GM21423 (cell line): ENCODE data around the gene TMEM132C.
"Not testable (repeated sequence)": the region's sequence is repeated elsewhere in the genome, so short reads cannot be mapped to it uniquely, and the experiment has no call there.

Source experiments
- ATAC-seq: cut with Tn5 transposase; IDR thresholded peaks from one replicate; pipeline ENCODE4 v1.9.1; 2021; ENCODE audit warnings: mild to moderate bottlenecking, moderate library complexity; ENCODE audit not compliant: unreplicated experiment

Gene TMEM132C

DNA sequence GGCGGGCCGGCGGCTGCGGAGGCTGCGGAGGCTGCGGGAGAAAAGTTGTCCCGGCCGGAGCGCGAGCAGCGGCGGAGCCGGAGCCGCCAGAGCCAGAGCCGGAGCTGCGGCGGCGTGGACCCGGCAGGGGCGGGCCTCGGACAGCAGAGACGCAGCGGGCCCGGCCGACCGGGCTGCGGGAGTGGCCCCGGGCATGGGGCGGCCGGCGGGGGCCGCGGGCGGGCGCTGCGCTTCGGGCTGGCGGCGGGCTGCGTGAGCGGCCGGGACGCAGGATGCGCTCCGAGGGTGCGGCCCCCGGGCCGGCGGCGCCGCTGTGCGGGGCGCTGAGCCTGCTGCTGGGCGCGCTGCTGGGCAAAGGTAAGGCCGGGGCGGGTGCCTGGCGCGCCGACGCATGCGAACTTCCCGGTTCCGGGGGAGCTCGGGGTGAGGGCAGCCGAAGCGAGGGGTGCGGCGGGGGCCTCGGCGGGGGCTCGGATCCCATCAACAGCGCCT, at the start of gene TMEM132C:
Gene TMEM132C, plus strand, starts transcription at position 40 of the 492 bp plus-strand sequence. Its CDS starts 233 bp downstream, at position 273.
- ATAC-seq, result no peak

DNA sequence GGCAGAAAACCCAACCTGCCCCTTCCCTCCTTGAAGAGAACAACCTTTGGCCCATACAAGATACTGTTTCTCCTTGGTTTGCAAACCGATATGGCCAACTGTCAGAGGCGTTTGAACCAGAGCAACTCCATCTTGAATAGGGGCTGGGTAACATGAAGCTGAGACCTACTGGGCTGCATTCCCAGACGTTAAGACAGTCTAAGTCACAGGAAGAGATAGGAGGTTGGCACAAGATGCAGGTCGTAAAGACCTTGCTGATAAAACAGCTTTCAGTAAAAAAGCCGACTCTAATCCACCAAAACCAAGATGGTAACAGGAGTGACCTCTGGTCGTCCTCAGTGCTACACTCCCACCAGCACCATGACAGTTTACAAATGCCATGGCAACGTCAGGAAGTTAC, 42.7 kb upstream of the TMEM132C start:
- no peak for ATAC-seq

DNA sequence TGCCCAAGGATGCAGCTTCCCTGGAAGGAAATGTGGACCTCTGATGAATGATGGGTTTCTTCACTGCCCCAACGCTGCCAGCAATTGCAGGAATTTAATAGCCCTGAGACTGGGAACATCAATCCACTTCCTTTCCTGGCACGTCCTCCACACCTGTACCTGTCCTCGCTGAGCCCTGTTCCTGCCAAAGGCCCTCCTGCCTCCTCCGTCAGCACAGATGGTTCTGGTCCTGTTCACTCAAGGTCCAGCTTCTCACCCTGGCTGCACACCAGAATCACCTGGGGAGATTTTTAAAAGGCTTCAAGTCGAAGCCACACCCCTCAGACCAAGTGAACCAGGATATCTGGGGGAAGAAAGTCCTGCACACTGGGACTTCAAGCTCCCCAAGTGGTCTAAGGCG, 38.4 kb upstream of the TMEM132C start:
- no peak for ATAC-seq

DNA sequence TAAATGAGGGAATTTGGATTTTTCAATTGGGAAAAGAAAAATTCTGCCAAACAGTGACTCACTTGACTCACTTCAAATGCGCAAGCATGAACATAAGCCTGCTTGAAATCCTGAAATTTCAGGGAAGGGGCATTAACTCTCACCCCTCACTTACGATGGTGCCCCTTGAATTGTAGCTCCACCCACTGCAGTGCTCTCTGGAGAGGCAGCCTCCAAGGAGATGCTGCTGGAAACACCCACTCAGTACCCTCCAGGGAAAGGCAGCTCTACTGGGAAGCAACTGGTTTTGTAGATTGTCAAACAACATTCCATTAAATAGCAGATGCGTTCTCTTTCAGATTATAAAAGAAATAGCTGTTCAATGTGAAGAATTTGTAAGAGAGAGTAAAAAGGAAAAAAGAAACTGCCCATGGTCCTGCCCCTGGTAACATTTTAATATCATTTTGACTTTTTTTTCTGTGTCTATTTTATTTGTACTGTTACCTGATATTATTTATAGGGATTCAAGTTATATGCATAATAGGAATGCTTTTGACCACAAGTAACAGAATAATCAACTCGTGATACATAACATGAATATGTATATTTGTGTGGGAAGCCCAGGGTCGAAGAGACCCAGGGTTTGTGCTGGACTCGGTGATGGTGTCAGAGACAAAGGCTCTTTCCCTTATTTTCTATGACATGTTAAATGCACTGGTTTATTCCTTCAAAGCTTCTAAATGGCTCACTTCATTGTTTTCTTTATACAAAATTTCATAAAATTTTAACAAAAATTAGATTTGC, 31.1 kb upstream of the TMEM132C start:
- ATAC-seq, result no peak

DNA sequence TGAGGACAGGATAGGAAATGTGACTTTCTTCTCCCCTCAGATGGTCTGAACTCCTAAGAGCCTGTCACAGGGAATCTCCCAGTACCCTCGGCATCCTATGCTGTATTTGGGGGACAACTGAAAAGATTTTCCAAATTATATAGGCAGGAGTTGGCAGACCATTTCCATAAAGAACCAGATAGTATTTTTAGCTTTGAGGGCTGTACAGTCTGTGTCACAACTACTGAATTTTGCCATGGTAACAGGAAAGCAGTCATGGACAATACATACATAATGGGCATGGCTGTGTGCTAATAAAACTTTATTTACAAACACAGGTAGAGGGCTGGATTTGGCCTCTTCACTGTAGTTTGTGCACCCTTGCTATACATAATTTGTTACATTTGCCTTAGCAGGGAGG, 30.4 kb upstream of the TMEM132C start:
- no peak for ATAC-seq

DNA sequence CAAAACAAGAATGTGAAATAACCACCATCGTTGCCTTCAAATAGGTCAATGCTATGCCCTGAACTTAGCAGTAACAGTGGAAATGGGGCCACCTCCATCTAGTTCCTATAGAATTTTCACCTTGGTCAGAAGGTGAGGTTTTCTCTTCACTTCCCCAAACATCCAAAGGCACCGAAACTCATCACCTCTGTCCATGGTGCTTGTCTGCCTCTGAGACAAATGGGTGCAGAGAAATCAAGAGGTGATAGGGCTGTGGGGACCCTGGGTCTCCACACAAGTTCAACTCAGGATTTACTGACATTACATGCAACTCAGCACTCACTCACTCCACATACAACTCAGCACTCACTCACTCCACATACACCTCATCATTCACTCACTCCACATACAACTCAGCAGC, 26.2 kb upstream of the TMEM132C start:
- ATAC-seq, result no peak

DNA sequence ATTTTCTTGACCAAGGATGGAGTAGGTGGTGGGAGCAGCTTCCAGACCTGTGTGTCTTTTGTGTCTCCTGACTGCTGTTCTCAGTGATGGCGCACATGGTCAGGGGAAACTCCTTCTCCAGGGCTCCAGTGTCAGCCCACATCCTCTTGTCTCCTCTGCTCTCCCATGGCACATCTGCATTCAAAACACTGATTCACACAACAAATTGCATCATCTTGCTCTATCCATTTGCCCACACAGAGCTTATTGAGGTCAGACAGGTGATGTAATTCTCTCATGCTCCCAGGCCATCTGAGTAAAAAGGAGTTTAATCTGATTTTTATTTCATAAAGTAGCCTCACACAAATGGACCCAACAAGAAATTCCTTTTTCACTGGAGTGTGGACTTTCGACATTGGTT, 21.8 kb upstream of the TMEM132C start:
- ATAC-seq, result no peak

DNA sequence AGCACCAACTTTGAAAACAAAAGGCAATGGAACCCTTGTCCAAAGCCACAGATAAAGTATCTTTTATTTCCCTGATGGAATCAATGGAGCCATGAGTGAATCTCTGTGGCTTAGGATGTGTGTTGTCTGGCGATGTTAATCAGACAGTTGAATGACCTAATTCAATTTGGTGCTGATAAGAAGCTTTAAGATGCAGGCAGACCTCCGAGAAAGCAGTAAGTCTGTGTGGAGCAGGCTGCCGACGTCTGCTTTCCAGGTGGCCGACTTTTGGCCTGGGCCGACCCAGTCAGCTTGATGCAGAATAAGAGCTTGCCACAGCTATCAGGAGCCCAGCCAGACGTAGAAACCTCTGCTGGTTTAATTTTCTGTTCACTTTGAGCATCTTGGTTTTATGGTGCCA, 21.1 kb upstream of the TMEM132C start:
- ATAC-seq, result no peak

DNA sequence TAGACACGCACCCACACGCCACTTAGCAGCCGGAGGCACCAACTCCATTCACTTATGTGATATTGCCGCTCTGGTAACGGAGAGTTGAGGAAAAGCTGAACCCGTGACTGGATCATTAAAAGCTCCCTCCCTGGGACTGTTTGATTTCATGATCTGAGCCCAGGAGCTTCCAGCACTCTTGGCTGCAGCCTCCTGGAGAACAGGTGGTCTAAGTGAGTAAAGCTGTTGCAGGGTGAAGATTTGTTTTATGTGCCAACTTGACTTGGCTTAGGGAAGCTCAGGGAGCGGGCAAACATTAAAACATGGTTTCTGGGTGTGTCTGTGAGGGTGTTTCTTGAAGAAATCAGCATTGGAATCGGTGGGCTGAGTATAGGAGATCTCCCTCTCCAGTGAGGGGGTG, 16.9 kb upstream of the TMEM132C start:
- ATAC-seq, result no peak

DNA sequence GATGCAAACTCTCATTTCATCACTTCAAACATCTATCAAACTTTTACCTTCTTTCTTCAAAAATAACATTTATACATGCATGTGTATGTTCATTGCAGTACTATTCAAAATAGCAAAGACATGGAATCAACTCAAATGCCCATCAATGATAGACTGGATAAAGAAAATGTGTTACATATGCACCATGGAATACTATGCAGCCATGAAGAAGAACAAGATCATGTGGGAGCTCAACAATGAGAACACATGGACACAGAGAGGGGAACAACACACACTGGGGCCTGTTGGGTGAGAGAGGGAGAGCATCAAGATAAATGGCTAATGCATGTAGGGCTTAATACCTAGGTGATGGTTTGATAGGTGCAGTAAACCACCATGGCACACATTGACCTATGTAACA, 13.1 kb upstream of the TMEM132C start:
- ATAC-seq, result not testable (repeated sequence)

DNA sequence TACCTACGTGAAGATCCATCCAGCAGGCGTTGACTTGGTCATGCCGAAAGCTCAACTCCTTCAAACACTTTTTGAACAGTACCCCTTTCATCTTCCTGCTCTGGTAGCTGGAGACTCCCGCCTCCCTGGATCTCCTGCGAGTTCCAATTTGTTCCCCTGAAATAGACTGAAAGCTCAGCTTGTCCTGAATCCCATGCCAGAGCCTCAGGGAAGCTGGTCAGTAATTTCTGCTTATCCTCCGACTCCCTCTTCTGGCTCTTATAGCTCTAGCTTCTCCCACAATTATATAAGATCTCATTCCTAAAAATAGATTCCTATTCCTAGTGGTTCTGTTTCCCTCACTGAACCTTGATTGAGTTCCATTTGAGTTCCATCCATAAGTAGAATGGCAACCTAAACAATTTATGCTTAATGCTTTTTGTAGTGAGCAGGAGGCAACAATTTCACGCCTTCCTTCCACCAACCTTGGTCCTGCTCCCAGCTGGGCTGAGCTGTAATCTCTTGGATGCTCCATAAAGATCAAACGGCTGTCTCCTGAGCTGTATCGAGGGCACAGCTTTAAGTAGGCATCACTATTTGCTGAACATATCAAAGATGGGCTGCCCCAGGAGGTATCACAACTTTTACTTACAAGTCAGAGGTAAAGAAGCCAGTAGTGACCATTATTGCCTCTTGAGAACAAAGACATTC, 8.0 kb upstream of the TMEM132C start:
- ATAC-seq, result no peak

DNA sequence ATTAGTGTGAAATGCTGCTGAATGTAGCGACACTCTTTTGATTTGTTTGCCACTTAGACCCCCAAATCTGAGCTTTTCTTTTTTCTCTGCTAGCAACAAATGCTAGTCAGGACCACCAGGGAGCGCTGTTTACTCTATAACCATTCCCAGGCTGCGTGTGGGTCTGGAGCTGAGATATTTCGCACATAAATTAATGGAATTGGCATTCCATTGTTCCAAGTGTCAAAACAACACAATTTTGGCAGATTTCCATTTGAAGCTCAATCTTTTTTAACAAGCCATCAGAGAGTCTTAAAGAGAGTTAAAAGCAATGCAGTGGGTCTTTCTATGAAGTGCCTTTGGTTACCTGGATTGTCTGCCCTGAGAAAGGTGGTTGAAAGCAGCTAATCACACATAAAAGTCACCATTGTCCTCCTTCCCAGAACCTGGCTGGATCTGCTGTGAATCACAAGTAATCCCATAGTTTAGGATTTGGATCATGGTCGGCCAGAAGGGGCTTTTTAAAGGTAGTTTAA, 7.4 kb upstream of the TMEM132C start:
- no peak for ATAC-seq

DNA sequence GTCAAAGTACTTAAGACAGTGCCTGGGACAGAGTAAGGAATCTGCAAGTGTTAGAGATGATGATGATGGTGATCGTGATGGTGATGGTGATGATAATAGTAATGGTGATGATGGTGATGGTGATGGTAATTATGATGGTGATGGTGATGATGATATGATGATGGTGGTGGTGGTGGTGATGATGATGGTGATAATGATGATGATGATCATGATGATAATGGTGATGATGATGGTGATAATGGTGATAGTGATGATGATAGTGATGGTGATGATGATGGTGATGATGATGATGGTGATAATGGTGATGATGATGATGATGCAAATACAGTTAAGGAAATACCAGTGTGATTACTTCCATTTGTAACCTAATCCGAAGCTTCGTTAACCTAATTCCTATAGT, 5.2 kb upstream of the TMEM132C start:
- ATAC-seq, result no peak

DNA sequence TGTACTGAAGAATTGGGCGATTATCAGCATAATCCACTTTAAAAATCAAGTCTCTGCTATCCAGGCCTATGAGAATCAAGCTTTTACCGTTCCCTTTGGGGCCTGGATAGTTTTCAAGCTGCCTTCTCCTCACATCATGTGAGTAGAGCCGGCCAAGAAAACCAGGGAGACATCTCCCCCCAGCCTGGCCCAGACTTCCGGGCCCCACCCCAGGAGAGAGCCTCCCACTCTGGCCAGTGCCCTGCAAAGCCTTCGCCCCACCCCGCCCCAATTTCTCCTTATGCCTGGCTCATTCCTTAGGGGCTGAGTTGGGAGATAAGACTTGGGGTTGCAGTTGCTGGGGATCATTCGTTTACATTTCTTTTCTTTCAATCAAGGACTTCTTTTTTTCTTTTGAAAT, 1.4 kb upstream of the TMEM132C start:
- no peak for ATAC-seq

DNA sequence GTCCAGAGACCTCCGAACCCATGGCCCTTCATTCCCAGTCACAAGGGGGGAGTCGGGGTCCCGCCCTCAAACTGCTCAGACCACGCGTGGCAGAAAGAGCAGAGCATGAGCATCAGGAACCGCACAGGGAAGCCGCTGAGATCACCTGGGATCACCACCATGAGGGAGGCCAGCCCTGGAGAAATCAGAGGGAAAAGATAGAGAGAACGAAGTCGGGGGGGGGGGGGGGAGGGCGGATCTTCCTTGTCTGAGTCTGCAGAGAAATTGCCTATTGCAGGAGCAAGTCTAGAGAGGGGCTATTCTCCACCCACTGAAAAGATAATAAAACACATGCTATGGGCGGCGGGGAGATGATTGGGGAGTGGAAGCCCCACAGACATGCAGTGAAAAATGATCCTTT, 884 bp upstream of the TMEM132C start:
- ATAC-seq, result no peak

DNA sequence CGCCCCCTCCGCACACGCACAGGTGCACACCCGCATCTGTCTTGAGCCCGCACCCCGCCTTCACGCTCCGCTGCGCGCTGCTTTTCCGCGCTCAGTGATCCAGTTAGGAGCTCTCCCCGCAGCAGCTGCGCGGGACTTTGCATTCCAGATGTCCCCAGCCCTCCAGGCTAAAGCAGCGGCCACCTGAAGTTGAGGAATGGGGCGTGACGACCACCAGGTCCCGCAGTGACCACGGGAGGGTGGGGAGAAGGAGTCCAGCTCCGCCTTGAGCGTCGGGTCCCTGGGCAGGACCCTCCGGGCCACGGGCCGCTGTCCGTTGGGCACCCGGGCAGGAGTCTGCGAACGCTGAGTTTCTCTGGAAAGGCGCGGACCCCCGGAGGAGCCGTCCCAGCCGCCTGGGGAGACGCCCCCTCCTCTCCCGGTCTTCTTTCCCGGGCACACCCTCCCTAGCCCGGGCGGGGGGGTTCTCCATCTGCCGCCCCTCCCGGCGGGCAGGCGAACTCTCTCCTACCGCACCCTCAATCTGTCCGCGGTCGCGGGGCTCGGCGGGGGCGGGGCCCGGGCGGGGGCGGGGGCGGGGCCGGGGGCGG, 334 bp upstream of the TMEM132C start:
- ATAC-seq, result no peak

DNA sequence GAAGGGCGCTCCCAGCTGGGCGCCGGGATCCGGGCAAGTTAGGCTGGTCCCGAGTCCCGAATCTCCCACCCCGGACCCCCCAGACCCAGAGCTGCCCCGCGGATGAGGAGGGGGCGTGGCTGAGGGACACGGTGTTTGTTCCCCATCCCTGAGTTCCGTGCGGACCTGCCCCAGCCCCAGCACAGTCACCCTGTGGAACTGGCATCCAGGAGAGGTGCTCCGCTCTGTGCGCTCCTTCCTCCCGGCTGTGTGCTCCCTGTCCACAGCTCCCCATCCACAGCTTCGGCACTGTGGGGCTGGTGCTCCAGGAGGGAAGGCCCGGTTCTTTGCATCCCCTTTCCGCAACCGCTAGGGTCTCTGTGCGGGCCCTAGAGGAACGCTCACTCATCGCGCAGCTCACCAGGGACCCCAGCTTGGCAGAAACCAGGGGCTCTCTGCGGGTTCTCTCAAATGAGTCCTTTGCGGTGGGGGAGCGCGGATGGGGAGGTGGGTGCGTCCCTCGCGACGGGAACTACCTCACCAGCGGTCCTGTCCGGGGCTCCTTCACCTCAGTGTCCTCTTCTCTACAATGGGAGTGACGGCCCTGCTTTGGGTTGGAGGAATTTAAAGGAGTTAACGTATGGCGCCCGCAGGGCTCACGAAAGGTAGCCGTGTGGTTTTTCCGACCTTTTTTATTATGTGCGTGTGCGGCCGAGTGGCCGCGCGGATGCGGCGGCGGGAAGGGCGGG, 845 bp downstream of the TMEM132C start:
- no peak for ATAC-seq

DNA sequence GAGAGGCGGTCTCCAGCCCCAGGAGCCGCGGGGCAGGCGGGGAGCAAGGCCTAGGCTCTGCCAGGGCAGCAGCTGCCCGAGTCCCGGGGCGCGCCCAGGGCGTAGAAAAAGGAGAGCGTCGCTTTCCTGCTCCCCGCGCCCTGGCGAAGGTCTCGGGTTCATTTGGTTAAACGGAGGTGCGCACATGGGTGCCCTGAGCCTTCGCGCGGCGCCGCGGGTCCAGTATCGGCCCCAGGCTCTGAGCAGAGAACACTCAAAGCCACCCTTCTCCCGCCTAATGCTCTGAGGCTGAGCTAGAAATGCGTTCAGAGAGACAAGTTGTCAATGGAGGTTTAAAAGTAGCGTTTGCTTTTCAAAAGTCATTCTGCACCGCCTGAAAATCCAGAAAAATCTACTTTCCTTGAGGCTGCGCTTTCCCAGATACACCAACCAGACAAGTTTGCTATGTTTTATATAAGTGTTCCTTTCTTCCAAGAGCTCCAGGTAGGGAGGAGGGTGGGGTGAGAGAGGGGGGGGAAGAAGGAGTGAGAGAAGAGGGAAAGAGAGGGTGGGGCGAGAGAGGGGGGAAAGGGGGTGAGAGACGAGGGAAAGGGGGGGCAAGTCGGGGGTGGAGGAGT, 1.5 kb downstream of the TMEM132C start:
- no peak for ATAC-seq

DNA sequence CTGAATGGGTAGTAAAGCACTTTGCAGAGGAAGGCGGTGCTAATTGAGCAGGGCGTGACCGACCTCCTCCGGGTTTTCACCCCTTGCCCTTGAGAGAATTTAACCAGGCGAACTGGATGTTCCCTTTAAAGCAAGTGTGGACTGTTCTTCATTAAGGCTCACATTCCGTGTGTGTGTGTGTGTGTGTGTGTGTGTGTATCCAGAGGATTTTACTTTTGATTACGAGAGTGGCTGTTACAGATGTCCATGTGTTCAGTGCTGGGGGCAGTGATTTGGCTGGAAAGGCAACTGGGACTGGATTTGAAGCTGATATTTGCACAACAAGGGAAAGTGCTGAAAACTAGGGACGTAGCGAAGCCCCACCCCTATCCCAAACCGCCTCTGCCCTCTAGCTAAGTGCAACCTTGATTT, 2.2 kb downstream of the TMEM132C start:
- no peak for ATAC-seq

DNA sequence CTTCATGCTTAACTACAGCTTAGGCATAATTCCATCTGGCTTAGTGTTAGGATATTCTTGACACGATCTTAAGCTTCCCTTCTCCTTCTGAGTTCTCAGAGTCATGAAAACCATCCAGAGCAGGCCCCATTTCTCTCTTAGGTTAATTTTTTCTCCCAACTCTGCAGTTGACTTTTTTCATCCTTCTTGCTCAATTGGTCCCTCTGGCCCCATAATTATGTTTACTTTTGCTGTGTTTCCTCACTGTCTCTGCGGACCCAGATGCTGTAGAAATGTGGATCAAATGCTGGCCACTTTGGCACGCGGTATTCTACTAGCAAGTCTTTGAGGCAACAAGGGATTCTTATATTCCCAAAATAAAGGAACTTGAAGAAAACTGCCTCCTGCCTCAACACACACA, 9.5 kb downstream of the TMEM132C start:
- ATAC-seq, result no peak

DNA sequence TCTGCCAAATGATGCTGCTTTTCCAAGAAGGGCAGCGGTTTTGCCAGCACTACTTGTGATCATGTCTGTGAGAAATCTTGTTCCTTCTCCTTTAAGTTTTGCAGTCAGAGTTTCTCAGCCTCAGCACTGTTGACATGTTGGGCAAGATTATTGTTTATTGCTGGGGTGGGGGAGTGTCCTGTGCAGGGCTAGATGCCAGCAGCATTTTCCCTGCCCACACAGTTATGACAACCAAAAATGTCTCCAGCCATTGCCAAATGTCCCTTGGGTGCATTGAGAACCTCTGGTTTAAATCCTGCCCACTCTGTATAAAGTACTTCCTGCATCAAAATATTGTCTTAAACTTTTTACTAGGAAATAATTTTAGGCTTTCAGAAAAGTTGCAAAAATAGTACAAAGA, 20.0 kb downstream of the TMEM132C start:
- ATAC-seq, result no peak
